ENCODE results near the gene RPTOR. TPM values are rescaled to one million over a fixed set of nuclear protein-coding genes. Genes with fewer than 3 reads are reported as not detected.

The RPTOR gene
- total and polyA plus RNA-seq, 4 experiments from 2014 or later, result 2.4 to 51.8 (median 29.6) TPM

- H3K4me3 Mint-ChIP-seq, result peak overlapping the region in 1 of 8 donors; percentile 4
- no peaks in the 10 kb centered on the region for H3K27me3 Mint-ChIP-seq
- H3K27ac Mint-ChIP-seq, result no peak overlapping the region
- intact Hi-C loops (cut with micrococcal nuclease), result no loop called here
- H3K27me3 ChIP-seq (ENCODE audit: insufficient read depth, low read length), result no peaks in the 10 kb centered on the region
- POLR2A ChIA-PET (ENCODE audit: partially characterized antibody), result interaction anchor here (1.6 to 1.7 kb wide), 2 partner anchors 88 to 155 kb away, joined by 3 to 6 read pairs; no protein-coding TSS in a partner anchor
- H3K4me1 ChIP-seq (ENCODE audit: insufficient read depth, low read length), result peaks cover 43% of the 10 kb centered on the region
- H3K4me3 ChIP-seq (ENCODE audit: low read length in 2 of 2), result no peak overlapping the region
- H3K4me1 Mint-ChIP-seq, result peaks cover 38 to 64% (median 49%) of the 10 kb centered on the region in 4 donors
- DNase-seq, result no peak
- CTCF ChIA-PET (ENCODE audit: partially characterized antibody), result interaction anchor here (1.3 to 1.7 kb wide), 2 partner anchors 8 to 89 kb away, joined by 3 to 4 read pairs; no protein-coding TSS in a partner anchor
- no peaks in the 10 kb centered on the region for H3K36me3 ChIP-seq (ENCODE audit: insufficient read depth, low read length)
- no peak overlapping the region for H3K27ac ChIP-seq (ENCODE audit: low read depth, low read length)
- H3K9me3 Mint-ChIP-seq, result peaks cover 0 to 6% (median 4%) of the 10 kb centered on the region in 8 donors
- peaks cover 0 to 10% of the 10 kb centered on the region in 2 donors for H3K36me3 Mint-ChIP-seq
- no peaks in the 10 kb centered on the region for H3K9me3 ChIP-seq (ENCODE audit: control insufficient read depth in 1 of 2, low read length in 2 of 2)
Observed at GRCh38 chr17:80701730-80702129, 157.1 kb downstream of the RPTOR start.

DNA sequence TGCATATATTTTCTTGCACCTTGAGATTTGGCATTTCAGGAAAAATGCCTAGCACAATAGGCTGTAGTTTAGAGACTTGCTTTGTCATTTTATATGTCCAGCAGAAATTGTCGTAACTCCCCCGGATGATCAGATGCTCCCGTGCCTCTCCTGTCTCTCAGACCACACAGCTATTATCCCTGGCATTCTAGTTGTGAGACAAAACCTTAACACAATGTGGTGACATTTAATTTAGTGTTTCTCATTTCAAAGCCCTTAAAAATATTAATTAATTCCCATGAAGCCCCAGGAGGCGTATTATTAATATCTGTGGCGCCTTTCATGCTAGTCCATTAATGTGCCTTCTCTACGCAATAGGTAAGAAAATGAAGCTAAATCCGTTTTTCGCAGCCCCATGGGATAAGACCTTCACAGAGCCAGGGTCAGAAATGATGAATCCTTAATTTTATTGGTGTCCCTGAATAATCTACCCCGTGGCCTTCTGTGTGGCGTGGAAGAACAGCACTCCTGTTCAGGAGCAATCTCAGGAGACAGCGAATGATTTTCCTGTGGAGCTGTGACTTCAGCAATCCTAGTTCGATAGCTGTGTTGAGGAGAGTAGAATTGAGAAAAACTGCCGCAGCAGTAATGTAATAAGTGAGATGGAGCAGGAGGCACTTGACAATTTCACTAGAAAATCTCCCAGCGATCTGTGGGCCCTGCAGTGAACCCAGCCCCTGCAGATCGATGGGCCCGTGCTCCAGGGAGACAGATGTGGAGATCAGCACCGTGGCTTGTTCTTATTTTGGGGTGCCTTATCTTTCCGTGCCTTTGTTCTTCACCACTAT, 157.9 kb downstream of the RPTOR start:
- intact Hi-C loops (cut with micrococcal nuclease), result no loop called here
- POLR2A ChIA-PET (ENCODE audit: partially characterized antibody), result interaction anchor here (0.8 to 2.1 kb wide), 13 partner anchors 10 to 248 kb away, joined by 3 to 9 read pairs (median 5); no protein-coding TSS in a partner anchor
- H3K27me3 Mint-ChIP-seq, result no peaks in the 10 kb centered on the region

DNA sequence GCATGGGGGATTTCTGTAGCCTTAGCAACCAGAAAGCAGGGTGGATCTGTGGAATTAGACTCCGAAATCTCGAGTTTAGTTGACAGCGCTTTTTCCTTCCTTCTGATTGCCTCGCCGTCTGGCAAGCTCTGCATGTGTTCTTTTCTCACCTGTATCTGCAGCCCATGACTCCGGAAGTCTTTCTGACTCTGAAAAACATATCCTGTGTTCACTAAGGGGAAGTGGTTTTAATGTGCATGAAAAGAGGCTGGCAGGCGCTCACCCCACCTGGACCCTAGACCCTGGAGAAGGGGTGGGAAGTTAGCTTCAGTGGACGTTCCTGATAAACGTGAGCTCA, 158.5 kb downstream of the RPTOR start:
- H3K9me3 Mint-ChIP-seq, result peaks cover 0 to 6% (median 4%) of the 10 kb centered on the region in 8 donors
- H3K4me1 ChIP-seq (ENCODE audit: insufficient read depth, low read length), result peaks cover 52% of the 10 kb centered on the region
- ChIA-PET CTCF (ENCODE audit: partially characterized antibody) (interaction anchor here (0.8 to 1.7 kb wide), 4 partner anchors 9 to 98 kb away, joined by 3 to 4 read pairs (median 3); no protein-coding TSS in a partner anchor), POLR2A (ENCODE audit: partially characterized antibody) (interaction anchor here (0.7 to 2.1 kb wide), 21 partner anchors 9 to 248 kb away, joined by 3 to 9 read pairs (median 3); no protein-coding TSS in a partner anchor)
- intact Hi-C loops (cut with micrococcal nuclease), result no loop called here
- H3K27me3 ChIP-seq (ENCODE audit: insufficient read depth, low read length), result no peaks in the 10 kb centered on the region
- peaks cover 38 to 71% (median 54%) of the 10 kb centered on the region in 4 donors for H3K4me1 Mint-ChIP-seq
- H3K36me3 ChIP-seq (ENCODE audit: insufficient read depth, low read length), result no peaks in the 10 kb centered on the region
- peak overlapping the region in 7 of 8 donors; percentile 50 to 80 (median 70) for H3K4me3 Mint-ChIP-seq
- H3K27ac ChIP-seq (ENCODE audit: low read depth, low read length), result peak overlapping the region; percentile 5
- DNase-seq, result peak; percentile 30 to 48 (median 46)
- H3K4me3 ChIP-seq (ENCODE audit: low read length in 2 of 2), result no peak overlapping the region
- peaks cover 5 to 15% of the 10 kb centered on the region in 2 donors for H3K36me3 Mint-ChIP-seq
- no peaks in the 10 kb centered on the region for H3K9me3 ChIP-seq (ENCODE audit: control insufficient read depth in 1 of 2, low read length in 2 of 2)
- H3K27me3 Mint-ChIP-seq, result no peaks in the 10 kb centered on the region
- peak overlapping the region; percentile 65 to 93 (median 84) for H3K27ac Mint-ChIP-seq

More for the DNA sequence above, 157.9 kb downstream of the RPTOR start:
- Histone ChIP-seq H3K9me3 (ENCODE audit: control insufficient read depth in 1 of 2, low read length in 2 of 2) (no peaks in the 10 kb centered on the region), H3K36me3 (ENCODE audit: insufficient read depth, low read length) (no peaks in the 10 kb centered on the region), H3K27ac (ENCODE audit: low read depth, low read length) (no peak overlapping the region), H3K4me1 (ENCODE audit: insufficient read depth, low read length) (peaks cover 47% of the 10 kb centered on the region), H3K4me3 (ENCODE audit: low read length in 2 of 2) (no peak overlapping the region), H3K27me3 (ENCODE audit: insufficient read depth, low read length) (no peaks in the 10 kb centered on the region)
- Mint-ChIP-seq H3K4me1 (peaks cover 39 to 65% (median 54%) of the 10 kb centered on the region in 4 donors), H3K27ac (peak overlapping the region; percentile 65 to 93 (median 84)), H3K9me3 (peaks cover 0 to 6% (median 4%) of the 10 kb centered on the region in 8 donors), H3K36me3 (peaks cover 0 to 10% of the 10 kb centered on the region in 2 donors), H3K4me3 (peak overlapping the region in 6 of 8 donors; percentile 50 to 80 (median 68))
- CTCF ChIA-PET (ENCODE audit: partially characterized antibody), result interaction anchor here (1.3 to 1.7 kb wide), 2 partner anchors 8 to 88 kb away, joined by 3 to 4 read pairs; no protein-coding TSS in a partner anchor
- no peak for DNase-seq

GRCh38 chr17:80704381-80704819, 159.8 kb downstream of the RPTOR start:
- Histone ChIP-seq H3K36me3 (ENCODE audit: insufficient read depth, low read length) (no peaks in the 10 kb centered on the region), H3K27me3 (ENCODE audit: insufficient read depth, low read length) (no peaks in the 10 kb centered on the region), H3K9me3 (ENCODE audit: control insufficient read depth in 1 of 2, low read length in 2 of 2) (no peaks in the 10 kb centered on the region), H3K27ac (ENCODE audit: low read depth, low read length) (no peak overlapping the region), H3K4me3 (ENCODE audit: low read length in 2 of 2) (no peak overlapping the region), H3K4me1 (ENCODE audit: insufficient read depth, low read length) (peaks cover 65% of the 10 kb centered on the region)
- H3K4me1 Mint-ChIP-seq, result peaks cover 42 to 83% (median 60%) of the 10 kb centered on the region in 4 donors
- no peaks in the 10 kb centered on the region for H3K27me3 Mint-ChIP-seq
- ChIA-PET CTCF (ENCODE audit: partially characterized antibody) (interaction anchor here (1.0 to 1.8 kb wide), 4 partner anchors 18 to 195 kb away, joined by 3 to 5 read pairs (median 4); no protein-coding TSS in a partner anchor), POLR2A (ENCODE audit: partially characterized antibody) (interaction anchor here (1.1 to 1.9 kb wide), 6 partner anchors 16 to 189 kb away, joined by 3 to 8 read pairs (median 4); no protein-coding TSS in a partner anchor)
- intact Hi-C loops (cut with micrococcal nuclease), result no loop called here
- peak overlapping the region in 3 of 8 donors; percentile 20 to 48 (median 44) for H3K4me3 Mint-ChIP-seq
- peaks cover 0 to 6% (median 4%) of the 10 kb centered on the region in 8 donors for H3K9me3 Mint-ChIP-seq
- peaks cover 10 to 22% of the 10 kb centered on the region in 2 donors for H3K36me3 Mint-ChIP-seq
- DNase-seq, result no peak
- H3K27ac Mint-ChIP-seq, result peak overlapping the region in 4 of 7 donors; percentile 45 to 66 (median 56)

GRCh38 chr17:80704894-80705293, 160.3 kb downstream of the RPTOR start:
- ChIA-PET CTCF (ENCODE audit: partially characterized antibody) (interaction anchor here (1.1 to 1.8 kb wide), 2 partner anchors 24 to 194 kb away, joined by 3 to 5 read pairs; no protein-coding TSS in a partner anchor), POLR2A (ENCODE audit: partially characterized antibody) (interaction anchor here (1.9 kb wide), 1 partner anchor 86 kb away, joined by 4 read pairs; no protein-coding TSS in a partner anchor)
- DNase-seq, result no peak
- Histone ChIP-seq H3K36me3 (ENCODE audit: insufficient read depth, low read length) (no peaks in the 10 kb centered on the region), H3K4me1 (ENCODE audit: insufficient read depth, low read length) (peaks cover 70% of the 10 kb centered on the region), H3K4me3 (ENCODE audit: low read length in 2 of 2) (no peak overlapping the region), H3K27ac (ENCODE audit: low read depth, low read length) (no peak overlapping the region), H3K9me3 (ENCODE audit: control insufficient read depth in 1 of 2, low read length in 2 of 2) (no peaks in the 10 kb centered on the region), H3K27me3 (ENCODE audit: insufficient read depth, low read length) (no peaks in the 10 kb centered on the region)
- Mint-ChIP-seq H3K36me3 (peaks cover 13 to 27% of the 10 kb centered on the region in 2 donors), H3K4me1 (peaks cover 44 to 85% (median 61%) of the 10 kb centered on the region in 4 donors), H3K27ac (peak overlapping the region in 3 of 7 donors; percentile 23 to 70 (median 61)), H3K4me3 (peak overlapping the region in 1 of 8 donors; percentile 25), H3K27me3 (no peaks in the 10 kb centered on the region), H3K9me3 (peaks cover 0 to 6% (median 2%) of the 10 kb centered on the region in 8 donors)
- intact Hi-C loops (cut with micrococcal nuclease), result no loop called here

GRCh38 chr17:80705988-80706387, 161.3 kb downstream of the RPTOR start:
- no peak overlapping the region for H3K4me3 Mint-ChIP-seq
- intact Hi-C loops (cut with micrococcal nuclease), result no loop called here
- peaks cover 41 to 90% (median 60%) of the 10 kb centered on the region in 4 donors for H3K4me1 Mint-ChIP-seq
- H3K36me3 Mint-ChIP-seq, result peaks cover 14 to 37% of the 10 kb centered on the region in 2 donors
- no peak for DNase-seq
- H3K27ac ChIP-seq (ENCODE audit: low read depth, low read length), result no peak overlapping the region
- H3K27ac Mint-ChIP-seq, result peak overlapping the region in 5 of 7 donors; percentile 19 to 82 (median 60)
- H3K27me3 ChIP-seq (ENCODE audit: insufficient read depth, low read length), result no peaks in the 10 kb centered on the region
- peaks cover 0 to 6% (median 0%) of the 10 kb centered on the region in 8 donors for H3K9me3 Mint-ChIP-seq
- POLR2A ChIA-PET (ENCODE audit: partially characterized antibody), result interaction anchor here (1.0 kb wide), 1 partner anchor 9 kb away, joined by 3 read pairs; no protein-coding TSS in a partner anchor
- H3K9me3 ChIP-seq (ENCODE audit: control insufficient read depth in 1 of 2, low read length in 2 of 2), result no peaks in the 10 kb centered on the region
- no peaks in the 10 kb centered on the region for H3K27me3 Mint-ChIP-seq
- CTCF ChIA-PET (ENCODE audit: partially characterized antibody), result no interaction called here
- H3K4me3 ChIP-seq (ENCODE audit: low read length in 2 of 2), result no peak overlapping the region
- peaks cover 73% of the 10 kb centered on the region for H3K4me1 ChIP-seq (ENCODE audit: insufficient read depth, low read length)
- H3K36me3 ChIP-seq (ENCODE audit: insufficient read depth, low read length), result no peaks in the 10 kb centered on the region

Measured in CD4-positive, alpha-beta memory T cell (primary cell).